GM21381 (cell line): Measurements from ENCODE around the gene PFN3.
A peak's percentile ranks its signal among the peaks of the same experiment; 100 is the strongest.

ENCODE experiments used
- ATAC-seq: cut with Tn5 transposase; IDR thresholded peaks from one replicate; pipeline ENCODE4 v1.9.1; 2021; ENCODE audit warnings: mild to moderate bottlenecking, moderate library complexity; ENCODE audit not compliant: unreplicated experiment

The PFN3 gene, protein sequence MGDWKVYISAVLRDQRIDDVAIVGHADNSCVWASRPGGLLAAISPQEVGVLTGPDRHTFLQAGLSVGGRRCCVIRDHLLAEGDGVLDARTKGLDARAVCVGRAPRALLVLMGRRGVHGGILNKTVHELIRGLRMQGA

GRCh38 chr5:177399997-177400868, at the start of gene PFN3:
TSS of gene PFN3 (minus strand) at chr5:177400661. CDS start at chr5:177400576, 85 bp downstream.
- ATAC-seq, result no peak

GRCh38 chr5:177449140-177450061, 48.9 kb upstream of the PFN3 start:
- no peak for ATAC-seq

DNA sequence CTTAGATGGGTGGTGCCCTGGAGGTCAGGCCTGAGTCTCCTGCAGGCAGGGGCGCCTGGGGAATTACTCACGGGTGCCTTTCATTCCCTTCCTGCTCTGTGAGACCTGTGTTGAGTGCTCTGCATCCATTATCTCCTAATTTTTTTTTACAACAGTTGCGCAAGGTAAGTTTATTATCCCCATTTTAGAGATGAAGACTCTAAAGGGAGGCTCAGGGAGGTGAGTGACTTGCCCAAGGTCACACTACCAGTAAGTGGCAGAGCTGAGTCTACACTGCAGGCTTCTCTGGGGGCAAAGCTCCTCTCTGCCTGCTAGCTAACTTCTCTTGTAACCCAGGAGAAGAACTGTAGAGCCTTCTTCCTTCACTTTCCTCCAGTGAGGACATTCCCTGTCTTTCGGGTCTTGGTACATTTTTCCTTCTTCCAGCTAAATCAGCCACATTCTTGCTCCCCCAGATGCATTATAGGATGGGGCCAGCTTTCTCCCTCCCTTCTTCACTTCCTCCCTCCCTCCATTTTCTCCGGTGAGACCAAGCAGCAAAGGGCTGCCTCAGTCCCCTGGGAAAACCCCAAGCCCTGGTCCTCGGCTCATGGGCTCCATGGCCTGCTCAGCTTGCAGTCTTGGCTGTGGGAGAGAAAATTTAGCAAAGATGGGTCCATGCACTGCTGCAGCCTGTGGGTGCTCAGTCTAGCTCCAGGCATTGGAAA, 47.9 kb upstream of the PFN3 start:
- ATAC-seq, result no peak

- no peak for ATAC-seq
Observed at GRCh38 chr5:177447611-177448243, 47.3 kb upstream of the PFN3 start.

GRCh38 chr5:177447066-177447610, 46.7 kb upstream of the PFN3 start:
- ATAC-seq, result peak; percentile 35

GRCh38 chr5:177446200-177447065, 46.0 kb upstream of the PFN3 start, which contains the start of gene PRR7:
TSS of gene PRR7 (plus strand) at chr5:177446814. CDS start at chr5:177455068, 8,254 bp downstream.
- peak; percentile 55 for ATAC-seq

- ATAC-seq, result no peak
Observed at GRCh38 chr5:177445917-177446199, 45.4 kb upstream of the PFN3 start.

- ATAC-seq, result no peak
Observed at GRCh38 chr5:177445052-177445916, 44.8 kb upstream of the PFN3 start.

DNA sequence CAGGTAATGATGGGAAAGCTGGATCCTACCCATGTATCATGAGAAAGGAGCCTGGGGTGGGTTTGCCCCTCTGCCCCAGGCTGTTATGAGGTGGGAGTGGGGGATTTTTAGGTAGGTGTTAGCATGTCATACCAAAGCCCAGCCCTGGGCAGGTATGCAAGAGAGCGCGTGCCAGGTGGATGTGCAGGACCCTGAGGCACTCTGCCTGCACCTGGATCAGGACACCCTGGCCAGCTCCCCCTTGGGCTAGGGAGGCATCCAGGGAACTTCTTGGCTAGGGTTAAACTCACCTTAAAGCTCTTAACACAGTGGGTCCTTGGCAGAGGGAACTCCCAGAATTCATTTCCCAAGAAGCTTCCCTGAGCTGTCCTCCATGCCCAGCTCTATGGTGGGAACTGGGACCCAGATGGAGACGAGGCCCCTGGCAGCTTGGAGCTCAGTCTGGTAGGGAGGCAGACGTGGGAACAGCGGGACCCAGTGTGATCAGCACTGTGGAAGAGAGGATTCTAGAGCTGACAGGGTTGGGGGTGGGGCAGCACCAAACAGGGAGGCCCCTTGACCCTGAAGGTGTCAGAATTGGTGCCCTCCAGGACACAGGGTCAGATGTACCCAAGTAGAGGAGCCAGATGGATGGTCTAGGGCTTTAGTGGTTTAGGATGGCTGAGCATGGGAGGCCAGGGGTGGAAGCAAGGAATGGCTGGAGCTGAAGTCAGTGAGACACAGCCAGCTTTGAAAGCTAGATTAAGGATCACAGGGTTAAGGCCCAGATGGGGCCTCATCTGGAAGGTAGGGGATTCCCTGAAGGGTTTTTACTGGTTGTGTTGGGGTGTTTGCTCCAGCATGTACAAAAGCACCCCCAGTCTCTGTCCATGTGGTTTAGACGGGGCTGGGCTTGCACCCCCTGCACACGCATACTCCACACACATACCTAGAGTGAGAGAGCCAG, 43.9 kb upstream of the PFN3 start:
- ATAC-seq, result no peak

- ATAC-seq, result no peak
Observed at GRCh38 chr5:177443144-177443983, 42.9 kb upstream of the PFN3 start.

DNA sequence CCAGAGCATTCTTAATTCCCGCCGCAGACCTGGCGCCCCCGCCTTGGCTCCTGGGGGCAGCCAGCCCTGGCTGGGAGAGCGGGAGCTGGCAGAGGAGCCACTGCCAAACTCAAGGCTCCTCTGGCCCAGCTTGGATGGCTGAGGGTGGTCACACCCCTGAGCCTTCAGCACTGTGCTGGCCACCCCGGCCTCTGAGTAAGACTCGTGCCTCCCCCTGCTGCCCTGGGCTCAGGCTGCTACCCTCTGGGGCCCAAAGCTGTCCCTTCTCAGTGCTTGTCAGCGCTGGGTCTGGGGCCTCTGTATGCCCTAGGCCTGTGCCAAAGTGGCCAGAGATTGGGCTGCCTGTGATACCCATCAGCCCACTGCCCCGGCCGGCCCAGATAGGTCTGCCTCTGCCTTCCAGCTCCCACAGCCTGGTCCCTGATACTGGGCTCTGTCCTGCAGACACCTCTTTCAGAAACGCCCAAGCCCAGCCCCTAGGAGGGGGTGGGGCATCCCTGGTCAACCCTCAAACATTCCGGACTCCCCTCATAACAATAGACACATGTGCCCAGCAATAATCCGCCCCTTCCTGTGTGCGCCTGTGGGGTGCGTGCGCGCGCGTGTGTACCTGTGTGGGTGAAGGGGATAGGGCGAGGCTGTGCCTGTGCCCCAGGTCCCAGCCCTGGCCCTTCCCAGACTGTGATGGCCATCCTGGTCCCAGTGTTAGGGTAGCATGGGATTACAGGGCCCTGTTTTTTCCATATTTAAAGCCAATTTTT, 41.8 kb upstream of the PFN3 start:
- no peak for ATAC-seq

DNA sequence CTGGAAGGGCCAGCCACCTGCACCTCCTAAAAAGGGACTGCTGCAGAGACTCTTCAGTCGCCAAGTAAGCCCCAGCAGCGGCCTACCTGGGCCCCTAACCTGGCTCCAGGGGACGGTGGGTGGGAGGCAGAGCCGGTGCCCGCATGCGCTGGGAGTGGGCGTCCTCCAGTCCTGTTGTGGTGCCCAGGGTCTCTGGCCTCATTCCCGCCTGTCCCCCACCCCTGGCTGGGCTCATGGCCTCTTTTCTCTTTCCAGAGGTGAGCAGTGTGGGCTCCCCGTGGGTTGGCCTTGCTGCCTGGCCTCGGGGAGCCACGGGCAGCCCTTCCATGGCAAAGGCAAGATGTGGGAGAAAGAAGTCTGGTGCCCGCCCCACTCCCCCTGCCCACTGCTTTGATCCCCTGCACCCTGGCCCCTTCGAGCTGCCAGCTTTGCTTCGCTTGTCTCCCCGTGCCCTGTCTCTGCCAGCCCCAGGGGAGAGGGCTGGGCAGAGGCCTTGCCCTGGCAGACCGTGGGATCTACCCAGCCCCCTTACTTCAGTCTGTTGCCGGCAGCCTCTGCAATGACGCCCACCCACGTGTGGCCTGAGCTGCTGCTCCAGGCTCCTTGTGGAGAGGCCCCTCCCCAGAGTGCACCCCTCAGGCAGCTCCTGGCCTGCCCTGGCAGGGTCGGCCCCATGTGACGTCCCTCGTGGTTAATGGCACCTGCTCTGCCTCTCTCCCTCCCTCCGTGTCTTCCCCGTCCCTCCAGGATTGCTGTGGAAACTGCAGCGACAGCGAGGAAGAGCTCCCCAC, 40.7 kb upstream of the PFN3 start:
- no peak for ATAC-seq

GRCh38 chr5:177440211-177440989, 39.9 kb upstream of the PFN3 start:
- no peak for ATAC-seq

- no peak for ATAC-seq
Observed at GRCh38 chr5:177439518-177440053, 39.1 kb upstream of the PFN3 start.
